Caco-2 (cell line): ENCODE data around the gene AIF1L. TPM values are rescaled to one million over a fixed set of nuclear protein-coding genes. Genes with fewer than 3 reads are reported as not detected.

Experiments used
- BruUV-seq: library from RNA; stranded (reverse); fragments of 400-500 nt; replicated peaks from 2 replicates; lab custom pipeline; 2021; lab: Mats Ljungman, UMichigan
- CTCF ChIA-PET: fragments of 300-600 bp; sonication (Branson Sonifier 250); formaldehyde crosslinking; loops from one replicate; lab custom pipeline; 2022; ENCODE audit warnings: antibody characterized with exemption; lab: Charles Lee
- POLR2A ChIA-PET: fragments of 300-600 bp; sonication (Branson Sonifier 250); formaldehyde crosslinking; loops from one replicate; lab custom pipeline; 2022; ENCODE audit warnings: antibody characterized with exemption; lab: Charles Lee
- DNase-seq, 2 experiments: peaks; one replicate each; pipeline versions ENCODE4 v3.0.0 to v3.0.0-alpha.2; 2020 to 2022
- H3K27me3 ChIP-seq: replicated peaks from 2 replicates; pipeline ENCODE4 v1.6.0; 2011; ENCODE audit warnings: low read length; ENCODE audit not compliant: control insufficient read depth, insufficient read depth
- H3K36me3 ChIP-seq: 2 replicates; pipeline ENCODE4 v1.5.1; 2011; ENCODE audit warnings: low read length; ENCODE audit not compliant: control insufficient read depth, insufficient read depth
- H3K4me1 ChIP-seq: fragments of 250-450 bp; sonication (Bioruptor Pico); 2 replicates; pipeline ENCODE4 v1.5.1; 2020; ENCODE audit warnings: mild to moderate bottlenecking
- H3K4me3 ChIP-seq: 2 replicates; pipeline ENCODE4 v1.5.1; 2011; ENCODE audit warnings: low read depth, mild to moderate bottlenecking, control low read depth, low read length
- H3K9me3 ChIP-seq: fragments of 250-450 bp; sonication (Bioruptor Pico); 2 replicates; pipeline ENCODE4 v1.5.1; 2020; ENCODE audit warnings: mild to moderate bottlenecking, moderate library complexity
- H3K27ac Mint-ChIP-seq: one replicate; pipeline ENCODE4 v1.8.0; 2022; ENCODE audit warnings: mixed read lengths; ENCODE audit not compliant: unreplicated experiment
- H3K27me3 Mint-ChIP-seq: one replicate; pipeline ENCODE4 v1.8.0; 2022; ENCODE audit warnings: mixed read lengths; ENCODE audit not compliant: insufficient read depth, unreplicated experiment
- H3K36me3 Mint-ChIP-seq: one replicate; pipeline ENCODE4 v1.8.0; 2022; ENCODE audit warnings: mild to moderate bottlenecking, mixed read lengths; ENCODE audit not compliant: insufficient read depth, unreplicated experiment
- H3K4me1 Mint-ChIP-seq: one replicate; pipeline ENCODE4 v1.8.0; 2022; ENCODE audit warnings: low read depth, mixed read lengths; ENCODE audit not compliant: unreplicated experiment
- H3K4me3 Mint-ChIP-seq: one replicate; pipeline ENCODE4 v1.8.0; 2022; ENCODE audit warnings: mild to moderate bottlenecking, moderate library complexity, mixed read lengths; ENCODE audit not compliant: unreplicated experiment
- H3K9me3 Mint-ChIP-seq: one replicate; pipeline ENCODE4 v1.8.0; 2022; ENCODE audit warnings: mixed read lengths; ENCODE audit not compliant: unreplicated experiment
- CTCF ChIP-seq, 2 experiments: fragments of 200-600 bp in 1 of 2; IDR thresholded peaks; 1 replicate in 1 of 2; 2 replicates in 1 of 2; pipeline versions ENCODE4 v1.5.1 to v1.8.0; 2011 to 2022; ENCODE audit warnings: antibody characterized with exemption in 1 of 2, control low read depth in 1 of 2, inconsistent platforms in 1 of 2, low read depth in 1 of 2, low read length in 1 of 2, mild to moderate bottlenecking in 1 of 2, moderate library complexity in 1 of 2; ENCODE audit not compliant: insufficient read depth in 1 of 2, severe bottlenecking in 1 of 2, unreplicated experiment in 1 of 2
- intact Hi-C: fragments of 100-400 bp; cut with micrococcal nuclease; formaldehyde crosslinking; loops from one replicate; pipeline ENCODE4 v1.10.0; 2022; ENCODE audit not compliant: unreplicated experiment
- total RNA-seq: library from RNA; stranded (reverse); gene quantifications from 2 replicates; pipeline ENCODE4 v1.2.3, GENCODE V29; 2022

The AIF1L gene
- total RNA-seq, 1 experiment from 2014 or later = 20.8 TPM

DNA sequence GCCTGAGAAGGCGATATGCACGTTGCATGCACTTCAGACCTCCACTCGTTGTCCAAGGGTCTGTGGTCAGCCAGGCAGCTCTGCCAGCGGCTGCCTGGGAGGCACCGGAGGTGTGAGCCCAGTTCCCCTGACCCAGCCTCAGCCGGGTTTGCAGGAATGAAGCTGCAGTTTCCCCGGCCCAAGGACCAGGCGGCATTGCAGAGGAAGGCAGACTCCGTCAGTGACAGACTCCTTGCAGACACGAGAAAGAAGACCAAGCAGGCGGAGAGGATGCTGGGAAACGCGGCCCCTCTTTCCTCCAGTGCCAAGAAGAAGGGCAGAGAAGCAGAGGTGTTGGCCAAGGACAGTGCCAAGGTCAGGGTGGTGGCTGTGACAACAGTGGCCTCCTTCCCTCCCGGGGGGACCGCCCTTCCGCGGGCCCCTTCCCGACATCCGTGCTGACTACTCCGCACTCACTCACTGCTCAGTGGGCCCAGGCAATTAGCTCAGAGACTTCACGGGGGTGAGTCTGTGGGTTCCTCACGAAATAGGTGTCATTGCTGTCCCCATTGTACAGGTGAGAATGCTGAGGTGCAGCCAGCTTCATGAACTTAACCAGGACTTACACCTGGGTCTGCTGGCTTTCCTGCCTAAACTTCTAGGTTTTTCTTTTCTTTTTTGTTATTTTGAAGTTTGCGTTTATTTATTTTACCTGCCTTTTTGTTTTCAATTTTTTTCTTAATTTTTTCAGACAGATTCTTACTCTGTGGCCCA is 10.8 kb upstream of the AIF1L start:
- Histone ChIP-seq H3K27me3 (no peaks in the 10 kb centered on the region), H3K4me1 (no peaks in the 10 kb centered on the region), H3K4me3 (no peak overlapping the region), H3K36me3 (no peaks in the 10 kb centered on the region), H3K9me3 (no peaks in the 10 kb centered on the region)
- Mint-ChIP-seq H3K4me3 (no peak overlapping the region), H3K27ac (peak overlapping the region; percentile 42), H3K9me3 (no peaks in the 10 kb centered on the region), H3K4me1 (no peaks in the 10 kb centered on the region), H3K36me3 (no peaks in the 10 kb centered on the region), H3K27me3 (no peaks in the 10 kb centered on the region)
- no peak for TF ChIP-seq CTCF (IDR thresholded peaks at IDR 0.05; ENCODE audit: insufficient read depth in 1 of 2, low read depth in 1 of 2, low read length in 1 of 2, severe bottlenecking in 1 of 2, unreplicated experiment in 1 of 2)
- ChIA-PET POLR2A (interaction anchor here (0.6 kb wide), 1 partner anchor 978 kb away, joined by 3 read pairs; no protein-coding TSS in a partner anchor), CTCF (no interaction called here)
- intact Hi-C loops = no loop called here
- no peak for DNase-seq
- no TSS peak for BruUV-seq

DNA sequence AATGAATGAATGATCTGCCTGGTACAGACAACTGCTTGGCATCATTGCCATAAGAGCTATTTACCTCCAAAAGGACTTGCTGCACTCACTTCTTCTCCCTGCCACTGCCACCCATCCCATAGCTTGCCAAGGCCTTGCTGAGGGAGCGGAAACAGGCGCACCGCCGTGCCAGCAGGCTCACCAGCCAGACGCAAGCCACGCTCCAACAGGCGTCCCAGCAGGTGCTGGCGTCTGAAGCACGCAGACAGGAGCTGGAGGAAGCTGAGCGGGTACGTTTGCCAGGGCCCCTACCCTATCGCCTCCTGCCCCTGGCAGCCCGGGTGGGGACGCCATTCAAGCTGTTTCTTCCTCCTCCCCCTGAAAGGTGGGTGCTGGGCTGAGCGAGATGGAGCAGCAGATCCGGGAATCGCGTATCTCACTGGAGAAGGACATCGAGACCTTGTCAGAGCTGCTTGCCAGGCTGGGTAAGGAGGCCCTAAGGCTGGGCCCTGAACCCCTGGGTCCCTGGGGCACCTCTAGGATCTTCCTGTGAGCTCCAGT is 8.9 kb upstream of the AIF1L start:
- no peak overlapping the region for H3K4me3 ChIP-seq
- Mint-ChIP-seq H3K9me3 (no peaks in the 10 kb centered on the region), H3K27ac (no peak overlapping the region), H3K4me1 (no peaks in the 10 kb centered on the region), H3K36me3 (no peaks in the 10 kb centered on the region), H3K27me3 (no peaks in the 10 kb centered on the region), H3K4me3 (no peak overlapping the region)
- ChIA-PET POLR2A (no interaction called here), CTCF (no interaction called here)
- H3K9me3 ChIP-seq = no peaks in the 10 kb centered on the region
- no peaks in the 10 kb centered on the region for H3K36me3 ChIP-seq
- intact Hi-C loops = no loop called here
- H3K4me1 ChIP-seq = no peaks in the 10 kb centered on the region
- BruUV-seq = no TSS peak
- H3K27me3 ChIP-seq = no peaks in the 10 kb centered on the region
- no peak for DNase-seq
- TF ChIP-seq CTCF (IDR thresholded peaks at IDR 0.05; ENCODE audit: insufficient read depth in 1 of 2, low read depth in 1 of 2, low read length in 1 of 2, severe bottlenecking in 1 of 2, unreplicated experiment in 1 of 2) = no peak

DNA sequence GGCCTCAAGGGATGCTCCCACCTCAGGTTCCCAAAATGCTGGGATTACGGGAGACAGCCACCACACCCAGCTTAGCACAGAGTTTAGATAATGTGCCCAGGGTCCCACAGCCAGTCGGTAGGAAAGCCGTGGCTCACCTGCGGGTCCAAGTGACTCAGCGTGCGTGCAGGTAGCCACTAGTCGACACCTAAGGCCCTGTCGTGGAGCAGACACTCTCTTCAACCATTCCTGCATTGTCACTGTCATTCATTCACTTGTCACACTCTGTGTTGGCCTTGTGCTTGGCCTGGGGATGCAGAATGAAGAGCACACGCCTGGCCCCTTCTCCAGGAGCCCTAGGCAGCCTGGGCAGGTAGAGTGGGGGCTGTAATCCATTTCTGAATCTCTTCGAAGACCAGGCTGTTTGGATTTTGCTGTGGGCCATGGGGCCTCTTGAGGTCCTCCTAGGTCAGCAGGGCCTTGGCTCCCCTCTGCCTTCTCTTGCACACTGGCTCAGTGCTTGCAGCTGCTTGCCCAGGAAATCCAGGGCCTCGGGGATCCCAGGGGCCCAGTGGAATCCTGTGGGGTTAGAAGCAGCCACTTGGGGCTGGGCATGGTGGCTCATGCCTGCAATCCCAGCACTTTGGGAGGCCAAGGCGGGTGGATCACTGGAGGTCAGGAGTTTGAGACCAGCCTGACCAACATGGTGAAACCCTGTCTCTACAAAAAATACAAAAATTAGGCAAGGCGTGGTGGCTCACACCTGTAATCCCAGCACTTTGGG is 6.1 kb upstream of the AIF1L start:
- Histone ChIP-seq H3K36me3 (no peaks in the 10 kb centered on the region), H3K4me3 (no peak overlapping the region), H3K27me3 (no peaks in the 10 kb centered on the region), H3K4me1 (no peaks in the 10 kb centered on the region), H3K9me3 (no peaks in the 10 kb centered on the region)
- intact Hi-C loops = no loop called here
- no peak for TF ChIP-seq CTCF (IDR thresholded peaks at IDR 0.05; ENCODE audit: insufficient read depth in 1 of 2, low read depth in 1 of 2, low read length in 1 of 2, severe bottlenecking in 1 of 2, unreplicated experiment in 1 of 2)
- Mint-ChIP-seq H3K4me3 (no peak overlapping the region), H3K4me1 (no peaks in the 10 kb centered on the region), H3K27ac (no peak overlapping the region), H3K9me3 (no peaks in the 10 kb centered on the region), H3K27me3 (no peaks in the 10 kb centered on the region), H3K36me3 (no peaks in the 10 kb centered on the region)
- ChIA-PET POLR2A (no interaction called here), CTCF (no interaction called here)
- no peak for DNase-seq
- BruUV-seq = no TSS peak
